ENCODE results near the gene GPC6.

Gene GPC6

DNA sequence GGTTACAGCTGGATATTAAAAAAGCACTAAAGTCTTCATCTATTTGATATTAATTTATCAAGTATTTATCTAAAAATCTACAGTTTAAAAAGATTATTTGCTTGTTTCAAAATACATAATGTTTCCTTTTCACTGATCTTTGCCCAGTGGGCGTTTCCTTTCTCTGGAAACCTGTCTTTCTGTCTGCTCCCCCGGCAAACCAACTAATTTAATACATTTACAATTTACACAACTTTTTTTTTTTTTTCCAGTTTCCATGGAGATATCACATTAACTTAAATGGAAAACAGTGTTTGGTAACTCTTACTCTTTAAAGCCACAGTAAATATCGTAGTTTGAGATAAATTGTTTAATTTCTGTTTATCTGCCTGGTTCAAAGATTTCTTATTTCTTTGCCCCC is 5.3 kb downstream of the GPC6 start:
- DNase-seq, result no peak

DNA sequence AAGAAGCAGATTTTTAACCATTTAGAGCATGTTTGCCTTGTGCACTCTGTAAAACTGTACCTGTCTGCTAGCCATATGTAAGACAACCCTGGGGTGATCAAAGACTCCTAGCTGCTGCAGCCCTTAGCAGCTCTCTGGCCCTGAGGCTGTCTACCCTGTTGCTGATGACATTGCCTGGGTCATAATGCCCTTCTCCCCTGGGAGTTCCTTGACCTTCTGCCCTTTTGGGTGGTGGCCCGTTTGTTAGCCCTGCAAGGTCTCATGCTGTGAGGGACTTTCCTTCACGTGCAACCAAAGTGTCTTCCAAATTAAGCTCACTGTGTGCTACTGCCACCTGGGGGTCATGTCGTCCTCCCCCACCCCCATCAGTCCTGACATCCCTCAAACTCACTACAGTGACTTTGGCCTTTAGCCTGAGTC is 7.4 kb downstream of the GPC6 start:
- no peak for DNase-seq

DNA sequence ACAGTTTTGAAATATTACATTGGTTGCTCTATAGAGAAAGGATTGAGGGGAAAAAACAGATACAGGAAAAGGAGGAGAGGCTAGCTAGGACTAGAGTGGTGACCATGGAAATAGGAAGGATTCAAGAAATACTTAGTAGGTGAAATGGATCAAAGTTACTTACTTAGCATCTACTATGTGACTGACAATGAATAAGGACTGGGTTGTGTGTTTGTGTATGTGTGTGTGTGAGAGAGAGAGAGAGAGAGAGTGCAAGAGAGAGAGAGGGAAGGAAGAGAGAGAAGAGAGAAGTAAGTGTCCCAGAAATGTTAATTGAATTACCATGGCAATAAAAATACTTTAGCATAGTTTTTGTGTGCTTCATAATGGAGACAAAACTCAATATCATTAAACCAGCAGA is 7.9 kb downstream of the GPC6 start:
- no peak for DNase-seq

DNA sequence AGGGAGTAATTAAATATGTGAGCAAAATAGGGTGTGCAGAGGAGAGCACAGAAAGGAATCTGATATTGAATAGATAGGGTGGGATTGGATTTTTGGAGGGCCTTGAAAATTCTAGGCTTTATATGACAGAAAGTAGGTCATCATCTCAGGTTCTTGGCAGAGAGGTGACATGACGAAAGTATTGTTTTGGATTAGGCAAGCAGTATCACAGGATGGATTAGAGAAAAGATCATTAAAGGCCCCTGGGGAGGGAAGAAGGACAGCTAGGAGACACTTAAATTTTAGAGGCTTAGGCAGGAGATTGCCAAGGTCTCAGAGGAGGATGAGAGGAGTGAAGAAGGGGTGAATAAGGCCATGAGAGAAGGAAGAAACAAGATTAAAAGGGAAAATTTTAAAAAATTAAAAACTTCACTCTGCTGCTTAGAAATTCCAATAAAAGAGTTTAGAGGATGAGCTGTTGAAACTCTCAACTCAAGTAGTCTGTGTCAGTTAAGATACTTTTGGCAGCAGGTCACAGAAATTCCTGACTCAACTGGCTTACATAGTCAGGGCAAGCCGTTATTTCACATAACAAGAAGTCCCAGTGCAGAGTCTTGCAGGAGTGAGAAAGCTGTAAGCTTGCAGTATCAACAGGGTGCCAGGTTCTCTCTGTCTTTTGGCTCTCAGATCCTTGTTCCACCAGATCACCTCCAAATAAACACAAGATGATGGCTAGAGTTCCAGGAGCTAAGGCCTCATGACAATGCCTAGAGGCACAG is 8.8 kb downstream of the GPC6 start:
- no peak for DNase-seq

DNA sequence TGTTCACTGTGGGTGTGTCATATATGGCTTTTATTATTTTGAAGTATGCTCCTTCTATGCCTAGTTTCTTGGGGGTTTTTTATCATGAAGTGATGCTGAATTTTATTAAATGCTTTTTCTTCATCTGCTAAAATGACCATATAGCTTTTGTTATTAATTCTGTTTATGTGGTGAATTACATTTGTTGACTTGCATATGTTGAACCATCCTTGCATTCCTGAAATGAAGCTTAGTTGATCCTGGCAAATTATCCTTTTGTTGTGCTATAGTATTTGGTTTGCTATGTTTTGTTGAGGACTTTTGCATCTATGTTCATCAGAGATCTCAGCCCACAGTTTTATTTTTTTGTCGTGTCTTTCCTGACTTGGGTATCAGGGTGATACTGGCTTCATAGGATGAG is 12.1 kb downstream of the GPC6 start:
- no peak for DNase-seq

DNA sequence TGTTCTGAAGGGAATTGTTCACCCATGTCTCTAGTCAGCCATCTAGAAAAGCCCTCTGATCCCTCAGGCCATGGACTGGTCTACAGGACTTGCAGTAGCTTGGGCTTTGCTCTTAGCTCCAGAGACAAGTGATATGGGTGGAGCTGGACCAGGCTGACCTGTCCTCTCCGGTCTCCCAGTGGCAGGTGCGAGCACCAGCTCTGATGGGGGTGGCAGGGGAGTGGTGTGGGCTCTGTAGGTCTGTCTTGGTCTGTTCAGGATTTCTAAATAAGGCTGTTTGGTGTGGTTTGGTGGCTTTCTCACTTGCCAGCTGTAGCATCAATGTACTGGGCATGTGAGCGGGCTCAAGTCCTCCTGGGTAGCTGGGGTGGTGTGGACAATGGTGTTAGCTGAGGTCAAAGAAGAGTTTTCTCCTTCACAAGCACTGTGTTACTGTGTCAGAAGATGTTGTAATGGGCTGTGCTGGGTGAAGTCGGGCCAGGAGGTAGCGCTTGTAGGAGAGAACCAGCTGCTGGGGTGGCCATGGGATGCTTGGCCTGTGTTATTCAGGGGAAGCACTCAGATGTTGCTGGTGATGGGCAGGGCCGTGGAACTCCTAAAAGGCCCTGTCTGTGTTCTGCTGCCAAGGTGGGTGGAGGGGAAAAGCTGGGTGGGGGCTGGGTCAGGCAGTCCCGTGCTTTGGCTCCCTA is 16.9 kb downstream of the GPC6 start:
- DNase-seq, result no peak

DNA sequence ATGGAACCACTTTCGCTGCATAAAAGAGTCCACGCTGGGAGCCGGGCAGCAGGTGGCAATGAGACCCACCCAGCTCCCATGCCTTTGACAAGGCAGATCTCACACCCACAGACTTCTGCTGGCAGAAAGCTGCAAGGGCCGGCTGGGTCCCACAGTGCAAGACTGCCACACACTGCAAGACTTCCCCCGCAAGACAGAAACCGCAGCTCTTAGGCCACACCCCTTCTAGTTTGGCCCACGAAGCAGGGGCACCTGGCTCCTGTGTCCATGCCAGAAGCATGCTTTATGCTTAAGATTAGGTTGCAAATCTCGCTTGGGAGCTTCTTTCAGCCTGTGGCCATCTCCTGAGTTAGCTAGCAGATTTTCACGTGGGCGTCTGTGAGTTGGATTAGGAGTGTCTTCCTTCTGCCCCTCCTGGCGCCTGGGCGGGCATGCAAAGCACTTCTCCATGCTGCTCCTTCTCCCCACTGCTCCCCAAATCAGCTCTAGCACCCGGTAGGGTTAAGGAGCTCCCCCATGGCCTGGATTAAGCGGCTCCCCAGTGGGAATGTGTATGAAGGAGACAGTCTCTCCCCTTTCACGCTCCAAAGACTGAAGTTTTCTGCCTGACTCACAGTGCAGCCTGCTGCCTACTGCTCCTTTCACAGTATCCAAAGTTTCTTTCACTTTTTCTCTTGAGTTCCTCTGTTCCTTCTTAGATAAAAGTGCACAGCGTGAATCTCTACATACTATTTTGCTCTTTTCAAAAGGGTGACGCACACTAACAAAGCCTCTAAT is 17.7 kb downstream of the GPC6 start:
- no peak for DNase-seq

DNA sequence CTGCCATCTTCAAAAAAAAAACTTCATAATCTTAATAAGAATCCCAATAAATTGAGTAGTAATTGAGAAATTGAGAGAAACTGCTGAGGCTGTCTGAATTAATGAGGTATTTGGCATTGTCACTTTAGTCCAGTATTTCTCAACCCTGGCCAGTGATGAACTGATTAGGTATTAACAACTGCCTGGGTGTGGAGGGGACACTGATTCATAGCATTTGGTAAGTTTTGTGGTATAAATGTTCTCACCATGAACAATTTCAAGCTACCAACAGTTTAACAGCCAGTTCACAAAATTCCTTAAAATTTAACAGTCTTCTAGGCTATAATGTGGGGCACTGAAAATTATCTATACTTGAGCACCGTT is 18.3 kb downstream of the GPC6 start:
- DNase-seq, result no peak

DNA sequence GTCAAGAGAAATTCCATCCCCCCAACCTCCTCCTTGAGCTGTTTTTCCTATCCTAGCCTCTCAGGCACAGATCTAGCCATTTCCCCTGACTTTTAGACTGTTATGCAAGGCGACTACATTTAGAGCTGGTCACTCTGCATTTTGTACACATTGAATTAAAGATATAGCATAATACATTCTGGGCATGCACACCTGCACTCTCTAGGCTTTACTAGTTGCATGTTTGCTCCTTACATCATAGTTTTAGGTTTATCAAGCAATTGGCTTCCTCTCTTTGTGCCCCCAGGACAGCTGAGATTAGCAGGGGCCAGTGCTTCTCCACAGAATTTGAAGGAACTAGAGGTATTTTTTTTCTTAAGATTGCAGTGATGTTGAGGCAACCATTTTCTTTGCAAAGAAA is 19.5 kb downstream of the GPC6 start:
- no peak for DNase-seq

DNA sequence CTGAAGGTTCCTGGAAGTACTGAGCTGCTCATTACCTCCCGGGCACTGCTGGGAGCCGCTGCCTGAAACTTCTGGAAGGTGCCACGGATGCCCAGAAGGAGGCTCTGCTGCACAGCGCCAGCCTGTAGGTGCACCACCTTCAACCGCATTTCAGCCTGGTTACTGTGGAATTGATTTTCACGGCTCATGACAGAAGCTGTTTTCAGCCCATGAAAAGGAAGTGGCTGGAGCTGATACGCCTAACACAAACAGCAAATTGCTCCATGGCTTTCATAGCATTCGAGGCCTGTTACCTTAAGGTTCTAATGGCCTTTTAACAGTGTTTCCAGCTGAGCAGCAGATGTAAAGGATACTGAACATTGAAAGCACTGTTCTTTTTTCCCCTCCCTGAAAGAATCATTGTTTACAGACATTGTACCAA is 22.0 kb downstream of the GPC6 start:
- DNase-seq, result no peak

DNA sequence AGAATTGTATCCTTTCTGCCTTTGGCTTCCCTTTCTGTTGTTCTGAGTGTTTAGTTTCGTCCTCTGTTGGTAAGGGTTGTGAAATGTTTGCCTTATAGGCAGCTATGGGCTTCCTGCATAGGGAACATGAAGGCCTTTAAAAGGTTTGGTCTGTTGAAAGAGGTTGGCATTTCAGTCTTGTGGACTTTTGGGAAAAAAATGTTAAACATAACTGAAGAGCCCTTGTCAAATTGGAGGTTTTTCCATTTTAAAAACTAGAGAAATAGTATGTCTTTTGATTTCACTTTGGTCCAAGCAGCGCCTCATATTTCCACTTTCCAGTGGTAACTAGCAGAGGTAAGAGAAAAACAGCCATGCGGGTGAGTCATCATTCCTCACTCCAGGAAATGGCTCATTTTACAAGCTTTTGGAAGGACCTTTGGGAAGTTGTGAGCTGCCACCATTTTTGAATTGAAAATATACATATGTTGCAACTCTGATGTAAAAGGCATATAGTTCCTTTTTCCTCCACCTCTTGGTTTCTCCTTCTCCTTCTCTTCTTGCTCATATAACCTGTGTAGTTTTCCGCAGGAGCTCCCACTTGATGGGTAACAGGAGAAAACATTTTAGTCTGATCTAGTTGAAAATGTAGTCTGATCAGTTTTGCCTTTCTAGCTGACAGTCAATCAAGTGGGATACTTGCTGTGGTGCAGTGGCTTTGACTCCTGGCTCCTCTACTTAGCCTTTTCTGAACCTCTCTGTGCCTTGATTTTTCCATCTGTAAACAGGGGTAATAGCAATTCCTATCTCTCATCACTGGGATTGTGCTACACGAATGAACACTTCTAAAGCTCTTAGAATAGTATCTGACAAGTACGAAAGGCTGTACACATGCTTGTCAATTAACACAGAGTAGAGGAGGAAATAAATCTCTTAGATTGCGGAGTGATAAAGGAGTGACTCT is 23.0 kb downstream of the GPC6 start:
- DNase-seq, result no peak

DNA sequence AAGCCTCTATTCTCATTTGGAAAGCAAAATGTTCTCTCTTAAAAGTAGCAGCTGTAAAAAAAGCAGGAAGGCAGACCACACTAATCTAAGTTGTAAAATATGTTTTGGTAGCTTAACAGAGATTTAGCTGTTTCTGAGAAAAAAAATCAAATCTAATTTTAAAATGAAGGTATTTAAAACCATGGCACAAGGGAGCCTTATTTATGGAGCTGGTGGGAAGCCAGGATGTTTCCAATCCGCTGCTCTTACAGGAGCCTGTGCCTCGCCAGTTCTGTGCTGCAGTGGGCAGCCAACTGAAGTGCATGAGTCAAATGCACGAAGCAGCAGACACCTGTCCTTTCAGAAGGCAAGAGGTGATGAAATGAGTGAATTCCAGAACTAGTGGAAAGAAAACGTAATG is 28.2 kb downstream of the GPC6 start:
- DNase-seq, result no peak

DNA sequence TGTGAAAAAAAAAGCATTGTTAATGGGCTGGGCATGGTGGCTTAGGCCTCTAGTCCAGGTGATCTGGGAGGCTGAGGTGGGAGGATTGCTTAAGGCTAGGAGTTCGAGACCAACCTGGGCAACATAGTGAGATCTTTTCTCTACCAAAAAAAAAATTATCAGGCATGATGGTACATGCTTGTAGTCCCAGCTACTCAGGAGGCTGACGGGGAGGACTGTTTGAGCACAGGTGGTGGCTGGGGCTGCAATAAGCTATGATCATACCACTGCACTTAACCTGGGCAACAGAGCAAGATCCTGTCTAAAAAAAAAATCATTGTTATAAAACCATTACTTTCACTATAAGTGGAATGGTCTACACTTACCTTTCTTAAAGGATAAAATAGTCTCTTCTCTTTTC is 30.4 kb downstream of the GPC6 start:
- no peak for DNase-seq

DNA sequence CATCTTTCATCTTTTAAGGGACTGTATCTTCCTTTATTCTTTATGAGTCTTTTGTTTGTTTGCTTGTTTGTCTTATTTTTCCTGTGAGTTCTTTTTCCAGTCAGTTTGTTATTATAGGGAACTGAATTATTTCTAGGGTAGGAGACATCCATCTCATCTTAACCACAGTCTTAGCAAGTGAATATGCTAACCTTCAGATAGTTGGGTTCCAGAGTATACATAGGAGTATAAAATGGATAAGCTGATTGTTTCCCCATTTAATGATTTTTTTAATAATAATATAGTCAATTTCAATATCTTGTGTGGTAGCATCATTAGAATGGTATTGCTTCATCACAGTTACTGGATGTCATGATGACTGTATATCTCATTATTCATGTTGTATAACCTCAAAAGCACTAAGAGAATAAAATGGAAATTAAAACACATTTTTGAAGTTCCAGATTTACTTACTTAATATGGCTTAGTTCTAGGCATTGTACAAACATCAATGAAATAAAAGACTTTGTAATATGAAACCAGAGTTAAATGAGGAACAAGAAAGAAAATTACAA is 33.0 kb downstream of the GPC6 start:
- DNase-seq, result no peak

DNA sequence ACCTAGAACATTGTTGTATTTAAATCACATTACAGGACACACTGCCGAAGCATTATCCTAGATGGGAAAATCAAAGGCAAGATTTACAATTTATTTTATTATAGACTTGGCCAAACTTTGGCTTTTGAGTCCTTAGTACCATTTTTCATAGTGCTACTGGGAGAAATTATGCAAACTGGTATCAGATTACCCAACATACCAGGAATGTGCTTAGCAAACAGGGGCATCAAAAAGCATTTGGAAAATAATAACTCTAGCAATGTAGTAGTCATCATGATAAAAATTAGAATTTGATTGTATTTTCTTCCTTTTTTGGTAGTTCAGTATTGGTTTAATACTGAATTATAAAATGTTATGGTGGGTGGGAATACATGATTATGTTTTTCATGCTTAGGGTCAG is 34.0 kb downstream of the GPC6 start:
- no peak for DNase-seq

DNA sequence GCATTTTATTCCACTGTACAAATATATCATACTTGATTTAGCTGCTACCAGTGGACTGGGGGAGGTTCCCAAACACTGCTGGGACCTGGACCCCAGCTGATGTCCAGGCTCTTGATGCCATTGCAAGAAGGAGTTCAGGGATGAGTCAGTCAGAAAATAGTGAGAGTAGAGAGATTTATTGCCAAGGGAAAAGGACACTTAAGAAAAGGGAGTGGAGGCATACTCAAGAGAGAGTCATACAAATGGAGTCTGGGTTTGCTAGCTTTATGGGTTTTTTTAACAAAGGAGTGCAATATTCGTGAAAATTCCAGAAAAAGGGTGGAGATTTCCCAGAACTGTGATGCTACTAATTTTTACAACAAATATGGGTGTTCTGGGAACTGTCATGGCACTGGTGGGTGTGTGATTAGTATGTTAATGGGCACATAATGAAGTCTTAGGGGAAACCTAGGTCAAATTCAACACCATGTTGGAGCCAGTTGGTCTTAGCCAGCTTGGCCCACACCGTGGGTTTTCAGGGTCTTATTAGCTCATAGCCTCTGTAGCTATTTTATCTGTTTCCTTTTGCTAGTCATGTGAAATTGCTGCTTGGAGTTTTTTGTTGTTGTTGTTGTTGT is 36.2 kb downstream of the GPC6 start:
- DNase-seq, result no peak

DNA sequence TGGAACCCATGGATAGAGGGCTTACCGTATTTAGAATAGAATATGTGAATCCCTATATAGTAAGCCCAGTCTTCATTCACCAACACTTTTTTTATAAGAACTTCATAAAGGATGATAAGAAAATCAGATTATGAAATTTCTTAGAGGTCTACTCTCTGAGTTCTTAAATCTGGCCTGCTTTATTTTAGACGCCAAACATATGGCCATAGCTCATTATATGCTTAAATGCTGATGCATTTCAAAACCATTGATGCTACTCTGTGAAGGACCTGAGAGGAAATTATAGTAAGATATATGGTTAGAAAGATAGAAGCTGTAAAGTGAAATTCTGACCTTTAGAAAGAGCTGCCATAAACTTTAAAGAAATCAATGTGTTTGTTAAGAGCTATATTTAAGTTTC is 38.3 kb downstream of the GPC6 start:
- no peak for DNase-seq

DNA sequence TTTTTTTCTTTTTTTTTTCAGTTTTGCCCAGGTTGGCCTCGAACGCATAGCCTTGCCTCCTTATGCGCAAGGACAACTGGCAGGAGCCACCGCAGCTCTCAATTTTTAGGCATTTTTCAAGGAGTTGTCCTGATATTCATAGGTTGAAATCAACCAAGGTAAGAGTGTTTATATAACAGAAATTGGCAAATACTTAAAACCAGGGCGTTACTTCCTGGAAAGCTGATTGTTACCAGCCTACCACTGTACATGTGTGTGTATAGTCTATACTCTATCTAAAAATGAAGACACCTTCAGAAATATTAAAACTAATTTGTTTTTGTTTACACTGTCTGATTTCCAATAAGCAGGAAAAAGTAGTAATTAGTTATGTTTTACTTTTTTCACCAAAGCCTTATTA is 39.2 kb downstream of the GPC6 start:
- DNase-seq, result no peak

DNA sequence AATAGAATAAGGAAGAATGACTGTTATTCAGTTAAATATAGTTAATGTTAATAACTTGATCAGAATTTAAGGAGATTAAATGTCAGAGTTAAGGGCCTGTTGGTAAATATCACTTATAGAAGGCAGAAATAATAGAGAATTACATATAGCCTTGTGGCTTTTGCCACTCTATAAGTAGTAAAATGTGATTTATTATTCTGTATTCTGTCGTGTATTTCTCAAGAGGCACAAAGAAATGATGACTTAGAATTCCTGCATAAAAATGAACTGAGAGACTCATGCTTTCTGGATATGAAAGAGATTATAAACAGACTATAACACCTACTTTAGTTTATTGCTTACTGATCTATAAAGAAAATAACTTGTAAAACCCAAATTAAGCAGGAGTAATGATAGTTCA is 40.1 kb downstream of the GPC6 start:
- no peak for DNase-seq

DNA sequence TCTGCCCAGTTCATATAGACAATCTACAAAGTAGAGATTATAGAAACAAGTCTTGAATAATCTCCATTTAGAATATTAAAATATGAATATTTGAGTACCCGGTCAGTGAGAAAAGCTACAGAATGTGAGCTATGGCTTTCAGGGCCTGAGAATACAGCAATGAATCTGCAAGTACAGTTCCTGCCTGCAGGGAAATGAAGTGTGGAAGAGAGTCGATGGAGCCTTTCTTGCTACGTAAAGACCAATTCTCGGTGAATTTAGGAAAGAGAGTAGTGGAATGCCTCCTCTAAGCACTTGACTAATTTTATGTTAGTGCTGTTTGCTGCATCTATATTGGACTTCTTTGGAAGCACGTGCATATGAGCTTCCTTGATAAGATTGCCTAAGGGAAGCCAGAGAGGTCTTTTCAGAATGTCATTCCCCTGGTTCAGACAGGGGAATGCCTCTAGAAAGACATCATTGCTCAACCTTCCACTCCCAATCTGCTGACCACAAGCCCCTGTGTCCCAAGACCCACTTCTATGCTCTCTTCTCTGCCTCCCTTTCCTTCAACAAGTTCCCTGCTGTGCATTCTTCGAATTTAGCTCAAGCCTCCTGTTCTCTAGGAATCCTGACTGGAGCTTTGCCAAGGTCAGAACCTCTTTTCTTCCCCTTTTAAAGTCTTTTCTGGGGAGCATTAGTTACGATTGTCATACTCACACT is 41.9 kb downstream of the GPC6 start:
- no peak for DNase-seq
